H1 (cell line): ENCODE results near the gene LIPT2. TPM values are rescaled to one million over a fixed set of nuclear protein-coding genes. Genes with fewer than 3 reads are reported as not detected.

ENCODE experiments used
- CTCF ChIA-PET: fragments of 300-600 bp; sonication (Branson Sonifier 250); formaldehyde crosslinking; loops from one replicate; lab custom pipeline; 2021; ENCODE audit not compliant: partially characterized antibody; lab: Charles Lee
- POLR2A ChIA-PET: fragments of 300-600 bp; sonication (Branson Sonifier 250); formaldehyde crosslinking; loops from one replicate; lab custom pipeline; 2021; ENCODE audit warnings: inconsistent platforms; ENCODE audit not compliant: partially characterized antibody; lab: Charles Lee
- DNase-seq, 2 experiments: peaks; one replicate each; pipeline versions ENCODE4 v3.0.0 to v3.0.0-alpha.2; 2010 to 2022; ENCODE audit warnings: low spot score in 2 of 2, low read depth in 1 of 2, mixed read lengths in 1 of 2
- FAIRE-seq: peaks from 2 replicates; lab custom pipeline; 2011; peaks lifted over from hg19 to GRCh38; lab: Jason Lieb, UNC
- H2AFZ ChIP-seq: 2 replicates; pipeline ENCODE4 v1.8.1; 2012; ENCODE audit warnings: low read length, inconsistent platforms
- H2AK5ac ChIP-seq: 2 replicates; pipeline ENCODE4 v1.6.1; 2013; ENCODE audit warnings: low read depth, low read length
- H2BK120ac ChIP-seq: replicated peaks from 2 replicates; pipeline ENCODE3; 2013; ENCODE audit warnings: low read depth, low read length, inconsistent platforms
- H2BK12ac ChIP-seq: 2 replicates; pipeline ENCODE4 v1.6.1; 2013; ENCODE audit warnings: low read depth, low read length
- H2BK15ac ChIP-seq: 2 replicates; pipeline ENCODE4 v1.6.1; 2013; ENCODE audit warnings: low read length
- H2BK20ac ChIP-seq: 2 replicates; pipeline ENCODE4 v1.6.1; 2013; ENCODE audit warnings: low read length
- H2BK5ac ChIP-seq: 2 replicates; pipeline ENCODE4 v1.6.1; 2013; ENCODE audit warnings: low read depth, low read length
- H3K14ac ChIP-seq: 2 replicates; pipeline ENCODE4 v1.6.1; 2013; ENCODE audit warnings: inconsistent platforms; ENCODE audit not compliant: insufficient read length
- H3K18ac ChIP-seq: 2 replicates; pipeline ENCODE4 v1.6.1; 2013; ENCODE audit warnings: low read length; ENCODE audit errors: extremely low read depth
- H3K23ac ChIP-seq: 2 replicates; pipeline ENCODE4 v1.6.1; 2013; ENCODE audit warnings: inconsistent platforms; ENCODE audit not compliant: insufficient read length
- H3K23me2 ChIP-seq: 2 replicates; pipeline ENCODE4 v1.6.1; 2013; ENCODE audit warnings: low read depth, low read length
- H3K27ac ChIP-seq: 2 replicates; pipeline ENCODE4 v1.6.1; 2011; ENCODE audit warnings: low read depth, low read length, inconsistent platforms
- H3K27me3 ChIP-seq, 4 experiments: replicated peaks in 1 of 4; 1 replicate in 1 of 4; 2 replicates in 3 of 4; pipeline versions ENCODE4 v1.6.1 to v1.8.1; 2011 to 2013; ENCODE audit warnings: low read length in 3 of 4, mild to moderate bottlenecking in 3 of 4, inconsistent platforms in 2 of 4, mixed read lengths in 2 of 4, moderate library complexity in 1 of 4; ENCODE audit not compliant: control insufficient read depth in 3 of 4, insufficient read depth in 3 of 4; ENCODE audit errors: extremely low read depth in 1 of 4
- H3K36me3 ChIP-seq, 4 experiments: 2 replicates each; pipeline versions ENCODE4 v1.6.1 to v1.8.1; 2011 to 2013; ENCODE audit warnings: mild to moderate bottlenecking in 4 of 4, low read length in 3 of 4, moderate library complexity in 2 of 4, control low read depth in 1 of 4, inconsistent platforms in 1 of 4; ENCODE audit not compliant: insufficient read depth in 4 of 4, control insufficient read depth in 2 of 4
- H3K4ac ChIP-seq: replicated peaks from 2 replicates; pipeline ENCODE3; 2013; ENCODE audit warnings: low read length, low read depth, mixed read lengths, inconsistent platforms; ENCODE audit not compliant: insufficient read length
- H3K4me1 ChIP-seq, 4 experiments: replicated peaks in 1 of 4; 1 replicate in 1 of 4; 2 replicates in 3 of 4; pipeline versions ENCODE4 v1.6.1 to v1.8.1; 2011 to 2013; ENCODE audit warnings: low read length in 3 of 4, inconsistent platforms in 2 of 4, mixed read lengths in 1 of 4; ENCODE audit not compliant: insufficient read depth in 4 of 4, control insufficient read depth in 3 of 4
- H3K4me2 ChIP-seq, 2 experiments: 2 replicates each; pipeline versions ENCODE4 v1.6.1 to v1.8.1; 2011 to 2013; ENCODE audit warnings: low read depth in 2 of 2, low read length in 2 of 2, control low read depth in 1 of 2, inconsistent platforms in 1 of 2, mild to moderate bottlenecking in 1 of 2; ENCODE audit not compliant: insufficient read depth in 1 of 2
- H3K4me3 ChIP-seq, 4 experiments: fragments of 200-600, 300-600 bp in 1 of 4; sonication (generic), shearing (Covaris generic), sonication (Bioruptor Twin) in 1 of 4; 2 replicates each; pipeline versions ENCODE4 v1.5.1 to v1.8.1; 2011 to 2016; ENCODE audit warnings: low read length in 4 of 4, low read depth in 3 of 4, control low read depth in 2 of 4, inconsistent platforms in 2 of 4, mild to moderate bottlenecking in 2 of 4, mixed read lengths in 1 of 4, moderate library complexity in 1 of 4; ENCODE audit not compliant: insufficient read depth in 2 of 4; ENCODE audit errors: extremely low read depth in 1 of 4
- H3K56ac ChIP-seq: replicated peaks from 2 replicates; pipeline ENCODE3; 2013; ENCODE audit warnings: low read depth, mild to moderate bottlenecking, mixed read lengths, low read length, inconsistent platforms; ENCODE audit not compliant: insufficient read length
- H3K79me1 ChIP-seq: 2 replicates; pipeline ENCODE4 v1.6.1; 2013; ENCODE audit warnings: low read depth, low read length, control low read depth
- H3K79me2 ChIP-seq, 2 experiments: 2 replicates each; pipeline versions ENCODE4 v1.6.1 to v1.8.1; 2012 to 2013; ENCODE audit warnings: low read length in 2 of 2, mild to moderate bottlenecking in 2 of 2, inconsistent platforms in 1 of 2; ENCODE audit not compliant: insufficient read depth in 2 of 2, control insufficient read depth in 1 of 2
- H3K9ac ChIP-seq, 4 experiments: replicated peaks in 1 of 4; 1 replicate in 1 of 4; 2 replicates in 3 of 4; pipeline versions ENCODE4 v1.6.1 to v1.8.1; 2011 to 2013; ENCODE audit warnings: low read depth in 3 of 4, low read length in 3 of 4, control low read depth in 2 of 4, mild to moderate bottlenecking in 2 of 4, moderate library complexity in 2 of 4, inconsistent platforms in 1 of 4; ENCODE audit errors: extremely low read depth in 1 of 4
- H3K9me3 ChIP-seq, 2 experiments: 2 replicates each; pipeline versions ENCODE4 v1.6.1 to v1.8.1; 2012 to 2013; ENCODE audit warnings: mild to moderate bottlenecking in 2 of 2, moderate library complexity in 2 of 2, control low read depth in 1 of 2, inconsistent platforms in 1 of 2, low read depth in 1 of 2, low read length in 1 of 2, mixed read lengths in 1 of 2; ENCODE audit not compliant: insufficient read depth in 2 of 2
- H4K20me1 ChIP-seq, 2 experiments: replicated peaks in 1 of 2; 2 replicates each; pipeline versions ENCODE3 to v1.8.1; 2011 to 2013; ENCODE audit warnings: inconsistent platforms in 2 of 2, low read length in 2 of 2, mild to moderate bottlenecking in 1 of 2; ENCODE audit not compliant: insufficient read depth in 2 of 2, control insufficient read depth in 1 of 2
- H4K5ac ChIP-seq: 2 replicates; pipeline ENCODE4 v1.6.1; 2013; ENCODE audit warnings: low read length, low read depth, mixed read lengths, inconsistent platforms; ENCODE audit not compliant: insufficient read length
- H4K8ac ChIP-seq: 2 replicates; pipeline ENCODE4 v1.8.0; 2013; ENCODE audit warnings: mild to moderate bottlenecking, moderate library complexity, low read length, inconsistent platforms; ENCODE audit not compliant: insufficient read depth; ENCODE audit errors: extremely low read depth
- H4K91ac ChIP-seq: replicated peaks from 2 replicates; pipeline ENCODE3; 2013; ENCODE audit warnings: low read length, mixed read lengths, inconsistent platforms; ENCODE audit not compliant: insufficient read length
- CHD2 ChIP-seq: IDR thresholded peaks from 2 replicates; pipeline ENCODE4 v1.6.1; 2012; ENCODE audit warnings: low read length, improper control_type of control experiment
- CREB1 ChIP-seq: IDR thresholded peaks from 2 replicates; pipeline ENCODE4 v1.6.1; 2012; ENCODE audit warnings: inconsistent platforms
- HDAC2 ChIP-seq, 2 experiments: fragments of 300-600 bp in 1 of 2; sonication (generic) in 1 of 2; IDR thresholded peaks; 2 replicates each; pipeline ENCODE4 v1.6.1; 2011 to 2012; ENCODE audit warnings: low read depth in 2 of 2, low read length in 2 of 2, mild to moderate bottlenecking in 2 of 2, moderate library complexity in 2 of 2, borderline replicate concordance in 1 of 2, inconsistent platforms in 1 of 2
- JUND ChIP-seq: IDR thresholded peaks from 2 replicates; pipeline ENCODE4 v1.6.1; 2011; ENCODE audit warnings: mild to moderate bottlenecking, improper control_type of control experiment, low read length
- KDM4A ChIP-seq: IDR thresholded peaks from one replicate; pipeline ENCODE4 v1.7.1; 2012; ENCODE audit warnings: low read depth, mild to moderate bottlenecking, moderate library complexity, low read length, inconsistent platforms; ENCODE audit not compliant: severe bottlenecking
- POLR2A ChIP-seq, 2 experiments: IDR thresholded peaks; 1 replicate in 1 of 2; 2 replicates in 1 of 2; pipeline ENCODE4 v1.6.1; 2011; ENCODE audit warnings: low read depth in 2 of 2, low read length in 2 of 2, mild to moderate bottlenecking in 2 of 2; ENCODE audit errors: control extremely low read depth in 1 of 2
- POU5F1 ChIP-seq: IDR thresholded peaks from 2 replicates; pipeline ENCODE4 v1.6.1; 2011; ENCODE audit warnings: low read depth, mild to moderate bottlenecking, low read length, moderate library complexity
- RFX5 ChIP-seq: IDR thresholded peaks from 2 replicates; pipeline ENCODE4 v1.6.1; 2011; ENCODE audit warnings: low read depth, low read length, improper control_type of control experiment, borderline replicate concordance
- SIX5 ChIP-seq: IDR thresholded peaks from 2 replicates; pipeline ENCODE4 v1.6.1; 2011; ENCODE audit warnings: mild to moderate bottlenecking, low read depth, low read length
- YY1 ChIP-seq: IDR thresholded peaks from 2 replicates; pipeline ENCODE4 v1.6.1; 2011; ENCODE audit warnings: low read depth, mild to moderate bottlenecking, low read length
- WGBS, 2 experiments: shearing (Covaris generic) in 1 of 2; methylation state at CpG; one replicate each; pipeline versions ENCODE4 v1.1.6 to v1.1.7; 2013 to 2015; ENCODE audit warnings: low lambda C conversion rate in 2 of 2, mixed read lengths in 2 of 2, inconsistent platforms in 1 of 2, low coverage in 1 of 2, missing lambda C conversion rate in 1 of 2; ENCODE audit not compliant: insufficient replicate concordance in 2 of 2, insufficient coverage in 1 of 2, insufficient read length in 1 of 2; ENCODE audit errors: extremely low coverage in 1 of 2, missing lambda C conversion rate in 1 of 2; 5-methylcytosine and 5-hydroxymethylcytosine counted together
- polyA plus RNA-seq, 7 experiments: library from polyadenylated mRNA; depleted of rRNA in 3 of 7; stranded (reverse) in 5 of 7; unstranded in 2 of 7; fragments of >200 nt in 5 of 7; fragments of 200-250 nt in 2 of 7; gene quantifications; 1 replicate in 5 of 7; 2 replicates in 1 of 7; 4 replicates in 1 of 7; pipeline versions ENCODE4 v1.2.1 to v1.2.3, GENCODE V29; 2011 to 2013; ENCODE audit warnings: missing spikeins in 2 of 7, mixed read lengths in 2 of 7
- total RNA-seq: library from RNA; stranded (reverse); fragmentation: NEBNext Ultra II Directional; extraction: Animal tissue kit (Norgen Biotek cat#: 25700); gene quantifications from 2 replicates; pipeline ENCODE4 v1.2.1, GENCODE V29; 2021

Gene LIPT2
- total and polyA plus RNA-seq, 2 of the 8 experiments (the other 6 are each of a cell fraction or from before 2014, with no cell fraction given) = 6.4 to 16.7 TPM

GRCh38 chr11:74485868-74486267 lies 7.7 kb downstream of the LIPT2 start:
- DNase-seq (no peak), FAIRE-seq (no peak)
- 85% methylated on average over 2 of the region's 2 CpGs; no CpG with 5 or more reads in 1 of the 2 experiments for WGBS, 2 experiments
- Histone ChIP-seq H3K9me3 (no peaks in the 10 kb centered on the region), H2BK15ac (no peak overlapping the region), H3K4me1 (no peaks in the 10 kb centered on the region; a peak in 1 of 7 replicates), H2BK5ac (no peak overlapping the region), H3K9ac (no peak overlapping the region), H3K79me2 (no peaks in the 10 kb centered on the region), H3K56ac (no peak overlapping the region), H3K27ac (no peak overlapping the region), H4K5ac (no peak overlapping the region), H2AFZ (no peak overlapping the region), H3K4me2 (no peak overlapping the region), H3K23ac (no peak overlapping the region), H2BK12ac (no peak overlapping the region), H3K4me3 (no peak overlapping the region), H3K4ac (no peak overlapping the region), H2BK120ac (no peak overlapping the region), H4K91ac (no peak overlapping the region), H2BK20ac (no peak overlapping the region), H3K36me3 (no peaks in the 10 kb centered on the region), H3K23me2 (no peaks in the 10 kb centered on the region), H4K8ac (no peak overlapping the region), H3K79me1 (no peaks in the 10 kb centered on the region), H2AK5ac (no peak overlapping the region), H3K27me3 (no peaks in the 10 kb centered on the region), H3K14ac (no peak overlapping the region), H4K20me1 (no peaks in the 10 kb centered on the region), H3K18ac (no peak overlapping the region)
- POLR2A ChIA-PET = interaction anchor here (1.2 kb wide), 1 partner anchor 19 kb away, joined by 5 read pairs; the partner anchor contains the start of gene KCNE3
- CTCF ChIA-PET = interaction anchor here (4.0 kb wide), 1 partner anchor 84 kb away, joined by 27 read pairs; no protein-coding TSS in a partner anchor
- no peak for TF ChIP-seq YY1
- TF ChIP-seq SIX5 = no peak
- no peak for TF ChIP-seq KDM4A
- TF ChIP-seq HDAC2 (IDR thresholded peaks at IDR 0.05; ENCODE audit: borderline replicate concordance in 1 of 2, low read depth in 2 of 2, low read length in 2 of 2) = no peak
- no peak for TF ChIP-seq CHD2
- no peak for TF ChIP-seq JUND
- TF ChIP-seq CREB1 = no peak
- TF ChIP-seq POLR2A (IDR thresholded peaks at IDR 0.05; ENCODE audit: control extremely low read depth in 1 of 2, low read depth in 2 of 2, low read length in 2 of 2) = no peak
- no peak for TF ChIP-seq POU5F1
- TF ChIP-seq RFX5 = no peak
